ENCODE data around the gene TMEM63A. TPM values are rescaled to one million over a fixed set of nuclear protein-coding genes. Genes with fewer than 3 reads are reported as not detected.
A peak's percentile ranks its signal among the peaks of the same experiment; 100 is the strongest.
"Not testable (repeated sequence)": the region's sequence is repeated elsewhere in the genome, so short reads cannot be mapped to it uniquely, and the experiment has no call there.

Gene TMEM63A
- total RNA-seq, 1 experiment from 2014 or later = 91.7 TPM

DNA sequence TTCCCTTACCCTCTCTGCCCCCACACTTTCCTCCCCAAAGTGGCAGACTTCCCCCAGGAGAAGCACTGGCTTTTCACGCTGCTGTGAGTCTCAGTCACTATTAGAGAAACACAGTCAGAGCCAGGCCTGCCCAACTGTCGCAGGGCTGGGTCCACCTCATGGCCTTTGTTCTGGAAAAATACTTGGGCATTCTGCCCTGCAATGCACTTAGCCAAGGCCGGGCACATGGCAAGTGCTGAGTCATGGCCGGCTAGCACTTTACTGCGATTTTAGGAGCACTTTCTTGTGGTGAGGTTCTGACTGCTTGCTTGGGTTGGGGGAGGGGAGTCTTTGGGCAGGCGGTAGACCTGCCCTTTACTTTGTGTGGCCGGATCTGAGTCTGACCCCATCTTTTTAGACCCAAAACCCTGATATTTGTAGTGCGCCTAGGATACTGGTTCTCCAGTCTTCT is 64.5 kb downstream of the TMEM63A start:
- H3K4me3 Mint-ChIP-seq = no peak overlapping the region
- peaks cover 10% of the 10 kb centered on the region for H3K36me3 Mint-ChIP-seq
- POLR2A ChIA-PET = interaction anchor here (1.0 to 1.2 kb wide), 2 partner anchors 40 kb away, joined by 4 to 5 read pairs; partner anchors contain the start of gene SRP9
- H3K4me1 Mint-ChIP-seq = peaks cover 49% of the 10 kb centered on the region
- H3K27me3 Mint-ChIP-seq (ENCODE audit: low read depth) = no peaks in the 10 kb centered on the region; the same call in 1 of the 2 replicates
- peak overlapping the region; percentile 71 for H3K27ac Mint-ChIP-seq
- TF ChIP-seq ATF6 (CRISPR knock-in tag; IDR thresholded peaks at IDR 0.05) (no peak), NFE2L1 (CRISPR knock-in tag; IDR thresholded peaks at IDR 0.05) (peak; percentile 83; the same call in 1 of the 2 replicates)
- DNase-seq (ENCODE audit: low spot score) = no peak
- H3K9me3 Mint-ChIP-seq = no peaks in the 10 kb centered on the region
- ATAC-seq = peak; percentile 27
- CTCF ChIA-PET = interaction anchor here (0.9 to 3.5 kb wide), 5 partner anchors 31 to 342 kb away, joined by 3 to 21 read pairs (median 4); partner anchors contain the start of gene SRP9

DNA sequence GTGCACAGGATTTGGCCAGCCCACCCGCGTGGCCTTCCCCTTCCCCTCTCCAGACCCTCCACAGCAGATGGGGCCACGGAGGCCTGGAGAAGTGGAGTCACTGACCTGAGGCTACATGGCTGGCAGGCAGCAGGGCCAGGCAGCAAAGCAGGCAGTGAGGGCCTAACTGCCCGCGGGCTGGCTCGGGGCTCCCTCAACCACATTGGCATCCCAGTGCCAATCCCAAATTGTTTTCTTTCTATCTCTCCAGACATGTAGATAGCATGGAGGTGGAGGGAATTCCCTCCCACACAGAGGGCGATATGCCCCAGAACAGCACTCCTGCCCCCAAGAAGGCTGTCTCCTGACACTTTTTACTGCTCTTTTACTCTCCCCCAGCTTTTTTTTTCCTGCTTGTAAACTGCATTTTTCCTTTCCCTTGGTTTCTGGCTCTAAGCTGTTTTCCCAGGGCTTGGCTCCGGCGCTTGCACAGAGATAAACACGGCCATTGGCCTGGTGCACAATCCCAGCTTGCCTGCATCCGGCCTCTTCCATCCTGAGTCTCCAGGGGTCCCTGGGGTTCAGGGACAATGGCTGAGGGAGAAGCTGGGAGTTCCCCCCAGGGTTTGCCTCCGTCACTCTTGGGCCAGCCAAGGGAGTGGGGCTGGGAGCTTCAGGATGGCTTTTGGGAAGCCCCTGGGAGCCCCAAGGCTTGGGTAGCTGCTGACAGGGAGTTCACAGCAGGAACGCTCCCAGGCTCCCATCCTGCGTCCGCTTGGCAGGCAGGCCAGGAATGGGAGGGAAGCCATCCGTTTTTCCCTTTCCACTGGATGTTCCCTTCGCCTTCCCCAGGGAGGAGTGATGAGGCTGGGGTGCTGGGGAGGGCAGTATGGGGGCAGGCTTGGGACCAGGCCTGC is 65.3 kb downstream of the TMEM63A start:
- H3K27me3 Mint-ChIP-seq (ENCODE audit: low read depth) = no peaks in the 10 kb centered on the region; the same call in 1 of the 2 replicates
- peak; percentile 8; the same call in 1 of the 2 replicates for ATAC-seq
- H3K4me1 Mint-ChIP-seq = peaks cover 50% of the 10 kb centered on the region
- no peak overlapping the region for H3K4me3 Mint-ChIP-seq
- H3K9me3 Mint-ChIP-seq = no peaks in the 10 kb centered on the region
- TF ChIP-seq FOXK1 (CRISPR knock-in tag; IDR thresholded peaks at IDR 0.05) (no peak), FOXJ3 (CRISPR knock-in tag; IDR thresholded peaks at IDR 0.05; ENCODE audit: borderline replicate concordance) (no peak), ZNF423 (CRISPR knock-in tag; IDR thresholded peaks at IDR 0.05) (peak; percentile 15)
- no peak for DNase-seq (ENCODE audit: low spot score)
- H3K27ac Mint-ChIP-seq = peak overlapping the region; percentile 85
- peaks cover 6% of the 10 kb centered on the region for H3K36me3 Mint-ChIP-seq
- CTCF ChIA-PET = interaction anchor here (0.7 to 3.5 kb wide), 4 partner anchors 25 to 342 kb away, joined by 3 to 21 read pairs (median 10); partner anchors contain the start of gene SRP9
- POLR2A ChIA-PET = interaction anchor here (1.0 kb wide), 1 partner anchor 39 kb away, joined by 4 read pairs; the partner anchor contains the start of gene SRP9

- DNase-seq (ENCODE audit: low spot score) (no peak), ATAC-seq (no peak)
- TF ChIP-seq ZNF121 (CRISPR knock-in tag; IDR thresholded peaks at IDR 0.05) = 0 out of 2 replicates have a peak, but pooled peaks have one; percentile 6
- TF ChIP-seq, protein P1, sequence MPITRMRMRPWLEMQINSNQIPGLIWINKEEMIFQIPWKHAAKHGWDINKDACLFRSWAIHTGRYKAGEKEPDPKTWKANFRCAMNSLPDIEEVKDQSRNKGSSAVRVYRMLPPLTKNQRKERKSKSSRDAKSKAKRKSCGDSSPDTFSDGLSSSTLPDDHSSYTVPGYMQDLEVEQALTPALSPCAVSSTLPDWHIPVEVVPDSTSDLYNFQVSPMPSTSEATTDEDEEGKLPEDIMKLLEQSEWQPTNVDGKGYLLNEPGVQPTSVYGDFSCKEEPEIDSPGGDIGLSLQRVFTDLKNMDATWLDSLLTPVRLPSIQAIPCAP (CRISPR knock-in tag; IDR thresholded peaks at IDR 0.05) = no peak
- H3K27ac Mint-ChIP-seq = peak overlapping the region; percentile 78
- H3K9me3 Mint-ChIP-seq = no peaks in the 10 kb centered on the region
- peaks cover 6% of the 10 kb centered on the region; the same call in 1 of the 2 replicates for H3K36me3 Mint-ChIP-seq
- ChIA-PET POLR2A (no interaction called here), CTCF (interaction anchor here (0.7 to 3.5 kb wide), 2 partner anchors 27 to 39 kb away, joined by 3 to 21 read pairs; partner anchors contain the start of gene SRP9)
- no peak overlapping the region for H3K4me3 Mint-ChIP-seq
- no peaks in the 10 kb centered on the region; the same call in 1 of the 2 replicates for H3K27me3 Mint-ChIP-seq (ENCODE audit: low read depth)
- peaks cover 61% of the 10 kb centered on the region for H3K4me1 Mint-ChIP-seq
These were observed 66.5 kb downstream of the TMEM63A start for GRCh38 chr1:225815526-225816178.

DNA sequence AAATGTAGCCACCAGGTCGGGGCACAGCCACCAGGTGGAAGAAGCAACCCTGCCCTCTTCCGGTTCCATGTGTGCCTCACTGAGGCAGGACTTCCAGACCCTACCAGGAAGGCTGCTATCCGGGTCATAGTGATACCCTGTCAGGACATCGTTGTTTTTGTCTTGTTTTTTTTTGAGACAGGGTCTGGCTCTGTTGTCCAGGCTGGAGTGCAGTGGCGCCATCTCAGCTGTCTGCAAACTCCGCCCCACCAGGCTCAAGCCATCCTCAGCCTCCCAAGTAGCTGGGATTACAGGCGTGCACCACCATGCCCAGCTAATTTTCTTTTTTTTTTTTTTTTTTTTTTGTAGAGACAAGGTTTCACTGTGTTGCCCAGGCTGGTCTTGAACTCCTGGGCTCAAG is 67.1 kb downstream of the TMEM63A start:
- H3K4me3 Mint-ChIP-seq, CTCF ChIA-PET: not testable (repeated sequence)
- peaks cover 63% of the 10 kb centered on the region for H3K4me1 Mint-ChIP-seq

GRCh38 chr1:225814381-225814780 is 67.8 kb downstream of the TMEM63A start:
- POLR2A ChIA-PET = no interaction called here
- ATAC-seq (no peak), DNase-seq (ENCODE audit: low spot score) (no peak)
- Mint-ChIP-seq H3K4me1 (peaks cover 58% of the 10 kb centered on the region), H3K9me3 (no peaks in the 10 kb centered on the region), H3K27me3 (ENCODE audit: low read depth) (no peaks in the 10 kb centered on the region), H3K27ac (no peak overlapping the region), H3K36me3 (peaks cover 6% of the 10 kb centered on the region; the same call in 1 of the 2 replicates), H3K4me3 (no peak overlapping the region)
- CTCF ChIA-PET = interaction anchor here (1.1 to 3.0 kb wide), 4 partner anchors 8 to 339 kb away, joined by 7 to 16 read pairs (median 8); no protein-coding TSS in a partner anchor
- TF ChIP-seq ZBTB43 (CRISPR knock-in tag; IDR thresholded peaks at IDR 0.05) (no peak), NFYB (CRISPR knock-in tag; conservative IDR thresholded peaks at IDR 0.05; ENCODE audit: low read depth) (no peak), FOXP1 (CRISPR knock-in tag; IDR thresholded peaks at IDR 0.05; ENCODE audit: borderline replicate concordance) (no peak), PRDM15 (CRISPR knock-in tag; IDR thresholded peaks at IDR 0.05) (no peak)
- TF ChIP-seq, protein P2, sequence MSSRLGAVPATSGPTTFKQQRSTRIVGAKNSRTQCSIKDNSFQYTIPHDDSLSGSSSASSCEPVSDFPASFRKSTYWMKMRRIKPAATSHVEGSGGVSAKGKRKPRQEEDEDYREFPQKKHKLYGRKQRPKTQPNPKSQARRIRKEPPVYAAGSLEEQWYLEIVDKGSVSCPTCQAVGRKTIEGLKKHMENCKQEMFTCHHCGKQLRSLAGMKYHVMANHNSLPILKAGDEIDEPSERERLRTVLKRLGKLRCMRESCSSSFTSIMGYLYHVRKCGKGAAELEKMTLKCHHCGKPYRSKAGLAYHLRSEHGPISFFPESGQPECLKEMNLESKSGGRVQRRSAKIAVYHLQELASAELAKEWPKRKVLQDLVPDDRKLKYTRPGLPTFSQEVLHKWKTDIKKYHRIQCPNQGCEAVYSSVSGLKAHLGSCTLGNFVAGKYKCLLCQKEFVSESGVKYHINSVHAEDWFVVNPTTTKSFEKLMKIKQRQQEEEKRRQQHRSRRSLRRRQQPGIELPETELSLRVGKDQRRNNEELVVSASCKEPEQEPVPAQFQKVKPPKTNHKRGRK (CRISPR knock-in tag; IDR thresholded peaks at IDR 0.05; ENCODE audit: borderline replicate concordance) = no peak

More for the DNA sequence above, 67.1 kb downstream of the TMEM63A start:
- POLR2A ChIA-PET; DNase-seq (ENCODE audit: low spot score); H3K36me3 Mint-ChIP-seq; H3K27ac Mint-ChIP-seq; H3K9me3 Mint-ChIP-seq; ATAC-seq; H3K27me3 Mint-ChIP-seq (ENCODE audit: low read depth): not testable (repeated sequence)
- TF ChIP-seq ZNF121 (CRISPR knock-in tag; IDR thresholded peaks at IDR 0.05) = peak; percentile 88; the same call in 1 of the 2 replicates
